Measurements from ENCODE around the gene ANKZF1.

Gene ANKZF1

DNA sequence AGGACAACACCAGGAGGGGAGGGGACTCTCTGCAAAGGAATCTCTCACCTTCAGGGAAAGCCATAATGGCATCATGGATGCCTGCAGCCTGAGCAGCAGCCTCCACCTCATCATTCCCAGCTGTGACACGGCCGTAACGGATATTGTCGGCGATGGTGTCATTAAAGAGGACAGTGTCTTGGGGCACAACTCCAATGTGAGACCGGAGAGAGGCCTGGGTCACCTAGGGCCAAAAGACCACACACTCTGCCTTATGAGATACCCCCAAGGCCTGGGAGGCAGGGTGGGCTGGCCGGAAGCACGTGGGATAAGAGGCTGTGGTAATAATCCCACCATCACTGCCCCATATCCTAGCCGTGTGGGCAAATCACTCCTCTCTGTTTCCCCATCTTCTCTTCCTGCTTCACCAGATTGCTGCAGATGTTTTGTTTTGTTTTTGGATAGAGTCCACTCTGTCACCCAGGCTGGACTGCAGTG is 18.7 kb upstream of the ANKZF1 start:
- TF ChIP-seq CTCF (conservative IDR thresholded peaks at IDR 0.05) = no peak
- H3K27ac ChIP-seq = peak overlapping the region; percentile 9; the same call in 1 of the 2 replicates

DNA sequence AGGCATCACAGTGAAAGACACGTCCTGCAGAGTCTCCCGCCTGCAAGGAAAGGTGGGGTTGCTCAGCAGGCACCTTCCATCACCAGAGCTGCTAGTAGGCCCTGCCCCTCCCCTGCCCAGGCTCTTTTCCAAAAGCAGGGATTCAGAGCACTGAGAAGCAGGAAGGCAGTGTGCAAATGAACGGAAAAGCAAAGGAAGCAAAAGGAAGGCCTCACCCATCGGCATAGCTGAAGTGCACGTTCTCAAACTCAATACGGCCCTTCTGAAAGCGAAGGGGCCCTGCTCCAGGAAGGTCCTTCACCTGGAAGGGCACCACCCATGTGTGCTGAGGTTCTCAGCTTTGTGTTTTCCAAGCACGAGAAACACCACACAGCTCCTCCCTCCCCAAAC is 16.6 kb upstream of the ANKZF1 start:
- no peak for TF ChIP-seq CTCF (conservative IDR thresholded peaks at IDR 0.05)
- H3K27ac ChIP-seq = no peak overlapping the region

DNA sequence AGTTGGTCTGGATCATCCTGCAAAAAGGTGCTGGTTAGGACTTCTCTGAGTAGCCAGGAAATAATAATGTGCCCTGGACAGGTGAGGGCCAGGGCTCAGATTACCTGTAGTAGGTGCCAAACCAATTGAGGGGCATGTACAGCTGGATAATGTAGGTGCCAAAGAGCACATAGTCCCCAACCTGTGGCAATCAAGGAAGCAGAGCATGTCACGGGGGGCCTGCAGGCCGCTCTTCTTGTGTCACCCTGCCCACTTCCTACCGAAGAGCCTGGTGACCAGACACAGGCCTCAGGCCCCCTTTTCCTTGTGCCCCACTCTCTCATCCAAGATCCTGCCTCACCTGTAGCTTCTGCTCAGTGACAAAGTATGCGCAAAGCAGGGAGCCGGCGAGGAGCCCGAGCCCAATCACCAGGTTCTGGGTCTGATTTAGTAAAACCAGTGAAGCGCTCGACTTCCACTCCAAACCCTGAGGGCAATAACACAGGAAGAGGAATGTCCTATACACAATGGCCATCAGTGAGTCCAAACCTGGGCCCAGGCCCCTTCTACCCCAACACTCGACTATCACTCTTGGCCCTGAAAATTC is 16.0 kb upstream of the ANKZF1 start:
- TF ChIP-seq CTCF (conservative IDR thresholded peaks at IDR 0.05) = no peak
- H3K27ac ChIP-seq = no peak overlapping the region

GRCh38 chr2:219214141-219214540 is 15.5 kb upstream of the ANKZF1 start:
- no peak for TF ChIP-seq CTCF (conservative IDR thresholded peaks at IDR 0.05)
- no peak overlapping the region; the same call in 1 of the 2 replicates for H3K27ac ChIP-seq

DNA sequence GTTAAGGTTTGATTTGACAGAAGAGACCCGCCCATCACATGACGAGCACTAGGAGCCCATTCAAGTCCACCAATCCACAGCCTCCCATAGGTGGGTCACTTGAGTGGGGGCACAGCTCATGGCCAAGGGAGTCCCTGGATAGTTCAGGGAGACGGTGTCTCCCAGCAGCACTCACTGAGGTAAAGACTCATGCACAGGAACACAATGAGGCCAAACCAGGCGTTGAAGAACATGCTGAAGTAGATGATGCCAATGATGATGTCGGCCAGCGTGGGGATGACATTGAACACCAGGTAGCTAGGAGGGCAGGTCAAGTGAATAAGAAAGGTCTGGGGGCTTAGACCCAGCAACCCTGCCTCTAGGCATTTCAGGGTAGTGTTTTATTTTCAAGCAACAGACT is 14.8 kb upstream of the ANKZF1 start:
- no peak for TF ChIP-seq CTCF (conservative IDR thresholded peaks at IDR 0.05)

DNA sequence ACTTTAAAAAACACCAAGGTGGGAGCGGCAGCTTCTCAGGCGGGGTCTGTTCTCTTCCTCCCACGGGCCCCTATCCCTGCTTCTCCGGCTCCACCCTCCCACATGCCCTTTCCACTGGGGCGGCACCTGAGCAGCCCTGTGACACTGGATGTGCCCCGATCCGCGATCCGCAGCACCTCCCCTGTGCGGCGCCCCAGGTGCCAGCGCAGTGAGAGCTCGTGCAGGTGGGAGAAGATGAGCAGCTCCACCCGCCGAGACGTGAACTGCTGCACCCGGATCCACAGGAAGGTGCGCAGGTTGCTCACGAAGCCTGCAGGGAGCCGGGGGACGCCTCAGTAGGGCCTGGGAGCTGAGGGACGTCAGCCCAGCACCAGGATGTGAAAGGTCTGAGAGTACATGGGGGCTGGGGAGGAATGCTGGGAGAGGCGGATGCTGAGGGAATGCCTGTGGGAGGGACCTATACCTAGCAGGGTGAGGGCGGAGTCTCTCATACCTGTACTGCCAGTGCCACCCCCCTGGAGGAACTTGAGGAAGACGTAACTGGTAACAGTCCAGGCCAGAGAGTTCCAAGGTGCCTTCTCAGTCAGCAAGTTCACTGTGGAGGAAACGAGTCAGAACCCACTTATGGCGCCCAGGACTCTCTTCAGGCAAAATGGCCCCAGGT is 13.6 kb upstream of the ANKZF1 start:
- TF ChIP-seq CTCF (conservative IDR thresholded peaks at IDR 0.05) = no peak
- H3K27ac ChIP-seq = peak overlapping the region; percentile 94; the same call in 1 of the 2 replicates

More for the DNA sequence above, 14.8 kb upstream of the ANKZF1 start:
- H3K27ac ChIP-seq = no peak overlapping the region; the same call in 1 of the 2 replicates

DNA sequence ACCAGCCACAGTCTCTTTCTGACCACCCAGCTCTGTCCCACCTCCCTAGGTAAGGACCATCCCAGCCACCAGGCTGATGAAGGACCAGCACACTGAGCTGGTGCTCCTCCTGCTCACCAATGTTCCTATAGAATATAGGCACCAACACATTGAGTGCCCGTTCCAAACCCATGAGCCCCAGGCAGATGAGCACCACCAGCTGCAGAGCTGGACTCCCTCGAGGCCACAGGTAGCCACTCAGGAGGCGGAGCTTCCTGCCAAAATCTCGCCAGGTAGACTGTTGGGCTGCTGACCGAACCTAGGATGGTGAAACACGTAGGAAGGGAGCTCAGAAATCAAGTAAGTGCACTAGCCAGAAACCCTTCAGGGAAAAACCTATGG is 13.1 kb upstream of the ANKZF1 start:
- no peak for TF ChIP-seq CTCF (conservative IDR thresholded peaks at IDR 0.05)
- H3K27ac ChIP-seq = peak overlapping the region; percentile 94; the same call in 1 of the 2 replicates
